ENCODE data around the gene TMPRSS7. TPM values are rescaled to one million over a fixed set of nuclear protein-coding genes. Genes with fewer than 3 reads are reported as not detected.

TMPRSS7 gene
- total RNA-seq, 2 donors from 2014 or later = not detected

- no peaks in the 10 kb centered on the region for H3K36me3 ChIP-seq (ENCODE audit: control insufficient read depth, insufficient read depth, low read length)
- no peak for TF ChIP-seq CTCF (conservative IDR thresholded peaks at IDR 0.05)
- H3K27me3 ChIP-seq (ENCODE audit: control insufficient read depth, insufficient read depth, low read length, poor library complexity, severe bottlenecking) = no peaks in the 10 kb centered on the region
- H3K36me3 Mint-ChIP-seq (ENCODE audit: low read depth) = peaks cover 2% of the 10 kb centered on the region
- no peaks in the 10 kb centered on the region for H3K4me1 Mint-ChIP-seq
- H3K9me3 Mint-ChIP-seq = peaks cover 18% of the 10 kb centered on the region
- DNase-seq = no peak
- H3K4me3 ChIP-seq (ENCODE audit: low read length) = no peak overlapping the region
- peak overlapping the region; percentile 58 for H3K27ac ChIP-seq (ENCODE audit: low read depth, low read length)
- WGBS, 2 experiments (ENCODE audit: insufficient coverage in 1 of 2, insufficient read length in 1 of 2) = 91 to 94% methylated on average over 2 of the region's 3 CpGs
- H3K4me1 ChIP-seq (ENCODE audit: control insufficient read depth, insufficient read depth, low read length) = no peaks in the 10 kb centered on the region
- H3K27me3 Mint-ChIP-seq (ENCODE audit: insufficient read depth) = no peaks in the 10 kb centered on the region
- H3K9ac ChIP-seq (ENCODE audit: extremely low read depth, low read length, poor library complexity, severe bottlenecking) = no peak overlapping the region
- no peak overlapping the region for H3K4me3 Mint-ChIP-seq
- no peaks in the 10 kb centered on the region for H3K9me3 ChIP-seq (ENCODE audit: control insufficient read depth, low read length)
- no peak overlapping the region for H3K27ac Mint-ChIP-seq
Observed at GRCh38 chr3:112038863-112039262, 4.3 kb downstream of the TMPRSS7 start.

- no peak for TF ChIP-seq CTCF (conservative IDR thresholded peaks at IDR 0.05)
- Histone ChIP-seq H3K4me3 (ENCODE audit: low read length) (no peak overlapping the region), H3K36me3 (ENCODE audit: control insufficient read depth, insufficient read depth, low read length) (no peaks in the 10 kb centered on the region), H3K9ac (ENCODE audit: extremely low read depth, low read length, poor library complexity, severe bottlenecking) (no peak overlapping the region), H3K9me3 (ENCODE audit: control insufficient read depth, low read length) (no peaks in the 10 kb centered on the region), H3K27me3 (ENCODE audit: control insufficient read depth, insufficient read depth, low read length, poor library complexity, severe bottlenecking) (no peaks in the 10 kb centered on the region), H3K4me1 (ENCODE audit: control insufficient read depth, insufficient read depth, low read length) (no peaks in the 10 kb centered on the region), H3K27ac (ENCODE audit: low read depth, low read length) (no peak overlapping the region)
- no peak for DNase-seq
- peaks cover 13% of the 10 kb centered on the region for H3K9me3 Mint-ChIP-seq
- H3K36me3 Mint-ChIP-seq (ENCODE audit: low read depth) = peaks cover 2% of the 10 kb centered on the region
- H3K4me3 Mint-ChIP-seq = no peak overlapping the region
- no peaks in the 10 kb centered on the region for H3K27me3 Mint-ChIP-seq (ENCODE audit: insufficient read depth)
- H3K4me1 Mint-ChIP-seq = no peaks in the 10 kb centered on the region
- H3K27ac Mint-ChIP-seq = no peak overlapping the region
Observed at GRCh38 chr3:112041321-112041720, 6.8 kb downstream of the TMPRSS7 start.

GRCh38 chr3:112042842-112043280 lies 8.3 kb downstream of the TMPRSS7 start:
- Histone ChIP-seq H3K36me3 (ENCODE audit: control insufficient read depth, insufficient read depth, low read length) (no peaks in the 10 kb centered on the region), H3K4me3 (ENCODE audit: low read length) (no peak overlapping the region), H3K27me3 (ENCODE audit: control insufficient read depth, insufficient read depth, low read length, poor library complexity, severe bottlenecking) (no peaks in the 10 kb centered on the region), H3K9me3 (ENCODE audit: control insufficient read depth, low read length) (no peaks in the 10 kb centered on the region), H3K9ac (ENCODE audit: extremely low read depth, low read length, poor library complexity, severe bottlenecking) (no peak overlapping the region), H3K27ac (ENCODE audit: low read depth, low read length) (peak overlapping the region; percentile 18), H3K4me1 (ENCODE audit: control insufficient read depth, insufficient read depth, low read length) (no peaks in the 10 kb centered on the region)
- no peak overlapping the region for H3K4me3 Mint-ChIP-seq
- DNase-seq = no peak
- H3K4me1 Mint-ChIP-seq = peaks cover 2% of the 10 kb centered on the region
- peaks cover under 1% of the 10 kb centered on the region for H3K27me3 Mint-ChIP-seq (ENCODE audit: insufficient read depth)
- WGBS, 2 experiments (ENCODE audit: insufficient coverage in 1 of 2, insufficient read length in 1 of 2) = 83% methylated on average over 3 to 6 of the region's 6 CpGs
- TF ChIP-seq CTCF (conservative IDR thresholded peaks at IDR 0.05) = no peak
- no peaks in the 10 kb centered on the region for H3K9me3 Mint-ChIP-seq
- H3K36me3 Mint-ChIP-seq (ENCODE audit: low read depth) = no peaks in the 10 kb centered on the region
- no peak overlapping the region for H3K27ac Mint-ChIP-seq

Measured in endodermal cell (in vitro differentiated cells).